Middle frontal gyrus (tissue), 1 donor: Measurements from ENCODE around the gene NEBL.

Experiments used
- DNase-seq: peaks from one replicate; pipeline ENCODE4 v3.0.0-alpha.2; 2015; ENCODE audit warnings: low spot score; ENCODE audit errors: extremely low spot score

NEBL gene

DNA sequence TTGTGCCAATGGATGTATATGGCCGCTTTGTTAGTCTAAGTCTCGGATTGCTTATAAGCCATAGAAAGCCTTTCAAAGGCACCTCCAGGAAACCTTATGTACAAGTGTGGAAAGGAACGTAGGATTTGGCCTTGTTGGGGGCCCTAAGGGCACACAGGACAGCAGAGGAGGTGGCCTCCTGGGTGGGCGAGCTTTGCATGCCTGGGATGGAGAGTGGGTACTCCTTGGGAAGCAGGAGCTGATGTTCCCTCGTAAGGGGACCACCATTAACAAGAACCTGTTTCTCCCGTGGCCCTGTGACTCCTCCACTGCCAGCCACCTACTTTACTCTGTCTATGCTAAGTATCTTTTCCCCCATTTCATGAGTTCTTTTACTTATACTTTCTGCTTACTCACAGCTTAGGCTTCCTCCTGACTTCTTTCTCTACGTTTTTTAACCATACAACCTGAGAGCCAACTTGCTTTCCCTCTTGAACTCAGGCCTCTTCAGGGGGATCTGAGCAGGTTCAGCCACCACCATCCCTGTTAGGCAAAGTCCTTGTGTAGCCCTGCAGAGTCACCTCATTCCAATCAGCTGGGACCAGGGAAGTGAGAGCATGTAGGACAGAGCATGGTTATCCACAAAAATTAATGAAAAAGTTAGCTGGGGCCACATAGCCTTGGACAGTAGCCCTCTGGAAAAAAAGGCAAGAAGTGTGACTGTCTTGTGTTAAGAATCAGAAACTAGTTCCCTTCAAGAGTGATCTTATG is 118.9 kb downstream of the NEBL start:
- no peak for DNase-seq

- no peak for DNase-seq
These were observed 120.6 kb downstream of the NEBL start for GRCh38 chr10:20776384-20777118.

DNA sequence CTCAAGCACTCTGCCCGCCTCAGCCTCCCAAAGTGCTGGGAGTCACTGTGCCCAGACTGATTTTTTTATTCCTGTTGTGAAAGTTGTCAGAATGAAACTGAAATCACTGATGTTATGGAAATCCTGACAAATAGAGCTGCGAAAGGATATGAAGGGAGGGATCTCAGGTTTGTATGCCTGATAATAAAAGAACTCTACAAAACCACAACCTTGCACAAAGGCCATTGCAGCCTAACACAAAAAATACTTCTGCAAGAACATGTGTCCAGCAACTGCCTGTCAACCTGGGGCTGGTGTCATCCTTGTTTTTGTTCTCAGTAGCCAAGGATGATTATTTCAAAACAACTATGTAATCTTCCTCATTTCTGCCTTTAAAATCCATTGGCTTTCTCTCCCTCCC is 126.1 kb downstream of the NEBL start:
- DNase-seq, result no peak

- no peak for DNase-seq
These were observed 127.6 kb downstream of the NEBL start for GRCh38 chr10:20769481-20769880.

DNA sequence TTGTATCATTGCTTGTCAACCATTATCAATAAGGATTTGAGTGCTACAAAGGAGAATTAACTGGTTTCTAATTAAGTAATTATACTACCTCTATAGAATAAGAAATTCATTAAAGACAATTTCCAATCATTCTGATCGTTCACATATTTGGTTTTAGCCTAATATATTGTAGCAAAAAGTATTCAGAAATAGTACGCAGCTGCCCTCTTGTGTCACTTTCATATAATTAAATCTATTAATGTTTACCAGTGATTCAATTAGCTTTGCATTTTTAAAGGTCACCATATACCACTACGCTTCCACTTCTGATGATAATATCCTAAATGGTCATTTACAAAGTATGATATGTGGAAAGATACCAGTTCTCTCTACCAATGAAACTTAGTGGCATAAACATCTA is 128.3 kb downstream of the NEBL start:
- DNase-seq, result no peak

GRCh38 chr10:20767028-20767427 is 130.1 kb downstream of the NEBL start:
- DNase-seq, result no peak

DNA sequence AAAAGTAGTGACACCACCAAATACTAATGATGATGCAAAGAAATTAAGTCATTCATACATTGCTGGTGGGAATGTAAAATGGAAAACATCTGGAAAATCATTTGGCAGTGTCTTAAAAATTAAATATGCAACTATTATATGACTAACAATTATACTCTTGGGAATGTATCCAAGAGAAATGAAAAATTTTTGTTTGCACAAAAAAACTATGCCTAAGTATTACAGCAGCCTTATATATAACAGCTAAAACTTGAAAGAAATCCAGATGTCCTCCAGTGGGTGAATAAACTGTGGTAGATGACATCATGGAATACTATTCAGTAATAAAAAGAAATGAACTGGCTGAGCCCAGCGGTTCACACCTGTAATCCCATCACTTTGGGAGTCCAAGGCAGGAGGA is 132.0 kb downstream of the NEBL start:
- no peak for DNase-seq

DNA sequence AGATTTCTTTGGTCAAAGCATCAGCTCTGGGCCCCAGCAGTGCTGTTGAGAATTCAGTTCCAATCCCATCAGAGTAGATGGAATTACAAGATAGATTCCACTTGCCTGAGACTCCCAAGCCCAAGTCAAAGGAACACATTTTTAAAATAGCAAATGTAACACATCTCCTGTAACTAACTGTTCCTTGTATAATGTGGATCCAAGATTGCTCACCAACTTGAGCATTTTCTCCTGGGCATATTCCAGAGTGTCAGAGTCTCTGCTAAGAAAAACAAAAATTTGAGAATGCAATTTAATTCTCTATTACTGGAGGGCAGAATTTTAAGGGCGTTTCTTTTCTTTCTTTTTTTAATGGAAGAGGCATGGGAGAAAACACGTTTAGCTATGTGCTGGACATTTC is 136.7 kb downstream of the NEBL start:
- peak; percentile 31 for DNase-seq

GRCh38 chr10:20748551-20748950 is 148.6 kb downstream of the NEBL start:
- no peak for DNase-seq

DNA sequence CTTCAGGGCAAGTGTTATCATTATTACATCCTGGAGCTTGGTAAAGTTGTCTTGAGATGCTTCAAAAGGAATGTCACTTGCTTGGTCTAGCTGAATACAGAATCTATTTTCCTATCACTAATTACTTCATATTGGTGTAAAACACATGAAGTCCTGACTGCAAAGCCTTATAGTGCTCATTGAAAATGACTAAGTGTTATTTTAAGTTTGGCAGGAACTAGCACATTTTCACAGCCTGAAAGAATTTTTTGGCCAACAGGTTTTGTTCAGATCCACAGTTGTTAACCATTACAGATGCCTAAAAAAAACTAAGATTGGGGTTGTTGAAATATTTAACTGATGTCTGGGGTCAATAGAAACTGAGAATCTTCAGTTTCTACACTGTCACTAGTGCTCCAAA is 149.3 kb downstream of the NEBL start:
- no peak for DNase-seq

GRCh38 chr10:20746856-20747255 is 150.3 kb downstream of the NEBL start:
- DNase-seq, result no peak

GRCh38 chr10:20745556-20746375 is 151.3 kb downstream of the NEBL start:
- no peak for DNase-seq

DNA sequence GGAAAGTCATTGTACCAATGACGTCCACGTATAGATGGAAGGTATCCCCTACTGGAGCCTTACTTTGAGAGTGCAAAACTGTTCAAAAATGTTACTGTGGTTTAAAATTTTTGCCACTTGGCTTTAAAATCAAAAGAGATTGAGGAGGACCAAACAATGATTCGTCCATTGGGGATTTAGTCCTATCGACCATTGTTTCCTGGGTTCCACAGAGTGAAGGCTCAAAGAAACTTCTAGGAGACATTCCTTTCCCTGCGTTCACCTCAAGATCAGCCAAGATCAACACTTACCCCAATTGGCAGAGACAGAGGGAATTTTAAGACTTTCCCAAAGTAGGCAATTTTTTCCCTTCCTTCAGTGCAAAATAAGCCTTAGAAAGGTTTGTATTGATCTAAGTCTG is 152.3 kb downstream of the NEBL start:
- DNase-seq, result no peak

DNA sequence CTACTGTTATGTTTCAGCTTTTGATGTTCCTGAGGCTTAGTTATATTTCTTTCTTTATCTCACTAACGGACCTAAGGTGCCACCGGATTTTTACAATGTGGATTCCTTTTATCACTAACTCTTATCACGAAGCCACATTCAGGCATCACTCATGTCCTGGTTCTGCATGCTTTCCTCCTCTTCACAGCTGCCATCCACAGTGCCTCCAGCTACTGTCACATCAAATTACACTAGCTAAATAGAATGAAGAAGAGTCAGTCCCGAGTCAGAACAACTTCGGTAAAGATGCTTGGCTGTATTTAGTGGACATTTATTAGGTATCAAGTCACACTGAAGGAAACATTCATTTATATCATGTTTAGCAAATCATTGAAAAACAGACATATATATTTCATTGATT is 153.2 kb downstream of the NEBL start:
- DNase-seq, result no peak

- DNase-seq, result no peak
These were observed 154.2 kb downstream of the NEBL start for GRCh38 chr10:20742737-20743541.

DNA sequence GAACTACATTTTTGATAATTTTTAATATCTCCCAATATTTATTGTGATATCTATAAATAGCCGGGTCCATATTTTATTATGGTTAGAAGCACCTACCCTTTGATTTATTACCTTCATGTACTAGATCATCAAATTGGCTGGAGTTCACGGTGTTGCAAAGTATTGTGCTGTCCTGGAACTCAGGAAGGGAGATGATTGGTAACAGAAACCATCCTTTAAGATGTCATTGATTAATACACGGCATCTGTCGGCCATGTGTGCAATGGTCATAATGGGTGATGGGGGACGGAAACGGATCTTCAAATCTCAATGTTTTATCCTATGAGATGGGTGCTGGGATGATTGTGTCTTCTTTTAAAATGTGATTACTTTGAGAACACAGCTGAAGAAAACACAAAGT is 157.0 kb downstream of the NEBL start:
- no peak for DNase-seq

GRCh38 chr10:20737107-20737506 is 160.0 kb downstream of the NEBL start:
- no peak for DNase-seq
